Upper lobe of right lung (tissue), 1 donor: ENCODE results near the gene MYRFL. TPM values are rescaled to one million over a fixed set of nuclear protein-coding genes. Genes with fewer than 3 reads are reported as not detected.

Experiments used
- ATAC-seq: fragments of 200-7000 bp; cut with Tn5 transposase; one replicate; pipeline ENCODE4 v1.9.1; 2020; ENCODE audit warnings: mild to moderate bottlenecking, moderate library complexity
- DNase-seq: peaks from one replicate; pipeline ENCODE4 v3.0.0-alpha.2; 2020
- H3K27ac ChIP-seq: fragments of 200-600 bp; one replicate; pipeline ENCODE4 v1.8.0; 2022
- H3K27me3 ChIP-seq: fragments of 200-600 bp; one replicate; pipeline ENCODE4 v1.8.0; 2022; ENCODE audit warnings: mild to moderate bottlenecking
- H3K36me3 ChIP-seq: fragments of 200-600 bp; one replicate; pipeline ENCODE4 v1.8.0; 2022
- H3K4me1 ChIP-seq: fragments of 200-600 bp; one replicate; pipeline ENCODE4 v1.8.0; 2022
- H3K4me3 ChIP-seq: fragments of 200-600 bp; one replicate; pipeline ENCODE4 v1.8.0; 2022; ENCODE audit warnings: mild to moderate bottlenecking
- H3K9me3 ChIP-seq: fragments of 200-600 bp; one replicate; pipeline ENCODE4 v1.8.0; 2022
- intact Hi-C: fragments of 100-400 bp; cut with DNase I; formaldehyde crosslinking; loops from one replicate; pipeline ENCODE4 v1.11.0; 2022
- total RNA-seq: library from RNA; stranded (reverse); fragmentation: NEBNext Ultra II Directional; extraction: Animal tissue kit (Norgen Biotek cat#: 25700); gene quantifications from one replicate; pipeline ENCODE4 v1.2.1, GENCODE V29; 2021
- TF ChIP-seq, protein P1 (sequence below): fragments of 200-600 bp; IDR thresholded peaks from one replicate; pipeline ENCODE4 v1.8.0; 2022; ENCODE audit warnings: antibody characterized with exemption
- donor health status: DM: no; HTN: yes; CAD: no; lungs with severe emphysema.

Gene MYRFL
- total RNA-seq, 1 donor from 2014 or later, result not detected

- Histone ChIP-seq H3K9me3 (no peaks in the 10 kb centered on the region), H3K4me1 (peaks cover 2% of the 10 kb centered on the region), H3K36me3 (no peaks in the 10 kb centered on the region), H3K27me3 (no peaks in the 10 kb centered on the region), H3K4me3 (no peak overlapping the region), H3K27ac (no peak overlapping the region)
- intact Hi-C loops, result no loop called here
- TF ChIP-seq, protein P1, sequence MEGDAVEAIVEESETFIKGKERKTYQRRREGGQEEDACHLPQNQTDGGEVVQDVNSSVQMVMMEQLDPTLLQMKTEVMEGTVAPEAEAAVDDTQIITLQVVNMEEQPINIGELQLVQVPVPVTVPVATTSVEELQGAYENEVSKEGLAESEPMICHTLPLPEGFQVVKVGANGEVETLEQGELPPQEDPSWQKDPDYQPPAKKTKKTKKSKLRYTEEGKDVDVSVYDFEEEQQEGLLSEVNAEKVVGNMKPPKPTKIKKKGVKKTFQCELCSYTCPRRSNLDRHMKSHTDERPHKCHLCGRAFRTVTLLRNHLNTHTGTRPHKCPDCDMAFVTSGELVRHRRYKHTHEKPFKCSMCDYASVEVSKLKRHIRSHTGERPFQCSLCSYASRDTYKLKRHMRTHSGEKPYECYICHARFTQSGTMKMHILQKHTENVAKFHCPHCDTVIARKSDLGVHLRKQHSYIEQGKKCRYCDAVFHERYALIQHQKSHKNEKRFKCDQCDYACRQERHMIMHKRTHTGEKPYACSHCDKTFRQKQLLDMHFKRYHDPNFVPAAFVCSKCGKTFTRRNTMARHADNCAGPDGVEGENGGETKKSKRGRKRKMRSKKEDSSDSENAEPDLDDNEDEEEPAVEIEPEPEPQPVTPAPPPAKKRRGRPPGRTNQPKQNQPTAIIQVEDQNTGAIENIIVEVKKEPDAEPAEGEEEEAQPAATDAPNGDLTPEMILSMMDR, result no peak
- DNase-seq, result no peak
- no peak for ATAC-seq
Observed at GRCh38 chr12:69981881-69982475, 157.0 kb downstream of the MYRFL start.

DNA sequence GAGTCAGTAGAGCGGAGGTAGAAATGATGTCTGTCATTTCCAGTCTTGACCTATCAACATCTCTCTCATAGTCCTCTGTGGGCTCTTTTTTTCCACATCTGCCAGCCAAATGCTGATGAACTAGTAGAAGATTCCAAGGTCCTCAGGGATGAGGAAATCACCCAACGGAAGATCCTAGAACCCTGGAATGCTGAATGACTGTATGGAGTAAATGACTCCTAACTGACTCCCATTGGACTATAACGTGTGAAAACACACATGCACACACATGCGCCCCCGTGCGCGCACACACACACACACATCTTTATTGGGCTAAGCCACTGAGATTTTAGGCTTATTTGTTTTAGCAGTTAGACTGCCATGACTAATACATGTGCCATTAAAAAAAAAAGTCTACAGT is 159.2 kb downstream of the MYRFL start:
- Histone ChIP-seq H3K9me3 (no peaks in the 10 kb centered on the region), H3K4me3 (no peak overlapping the region), H3K27ac (no peak overlapping the region), H3K4me1 (peaks cover 13% of the 10 kb centered on the region), H3K36me3 (no peaks in the 10 kb centered on the region), H3K27me3 (no peaks in the 10 kb centered on the region)
- TF ChIP-seq, protein P1, result no peak
- no peak for ATAC-seq
- DNase-seq, result no peak
- intact Hi-C loops, result no loop called here

DNA sequence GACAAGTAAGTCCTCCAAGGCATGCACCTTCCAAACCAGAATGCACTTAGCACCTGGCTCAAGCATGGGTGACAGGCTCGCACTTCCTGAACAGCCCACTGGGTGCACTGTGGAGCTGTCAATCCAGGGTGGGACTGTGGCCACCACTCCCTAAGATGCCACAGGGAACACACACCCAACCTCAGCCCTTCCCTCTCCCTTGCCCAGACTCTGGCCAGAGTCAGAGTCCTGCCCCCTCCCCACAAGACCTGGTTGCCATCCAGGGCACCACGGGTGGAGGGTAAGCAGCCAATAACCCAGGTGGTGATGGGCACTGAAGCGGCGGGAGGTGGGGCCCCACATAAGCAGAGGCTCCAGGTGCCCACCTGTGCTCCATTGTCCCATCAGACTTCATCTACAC is 160.6 kb downstream of the MYRFL start:
- Histone ChIP-seq H3K4me3 (no peak overlapping the region), H3K9me3 (no peaks in the 10 kb centered on the region), H3K4me1 (peaks cover 13% of the 10 kb centered on the region), H3K36me3 (no peaks in the 10 kb centered on the region), H3K27ac (no peak overlapping the region), H3K27me3 (no peaks in the 10 kb centered on the region)
- TF ChIP-seq, protein P1, result no peak
- peak; percentile 64 for ATAC-seq
- no peak for DNase-seq
- intact Hi-C loops, result no loop called here

DNA sequence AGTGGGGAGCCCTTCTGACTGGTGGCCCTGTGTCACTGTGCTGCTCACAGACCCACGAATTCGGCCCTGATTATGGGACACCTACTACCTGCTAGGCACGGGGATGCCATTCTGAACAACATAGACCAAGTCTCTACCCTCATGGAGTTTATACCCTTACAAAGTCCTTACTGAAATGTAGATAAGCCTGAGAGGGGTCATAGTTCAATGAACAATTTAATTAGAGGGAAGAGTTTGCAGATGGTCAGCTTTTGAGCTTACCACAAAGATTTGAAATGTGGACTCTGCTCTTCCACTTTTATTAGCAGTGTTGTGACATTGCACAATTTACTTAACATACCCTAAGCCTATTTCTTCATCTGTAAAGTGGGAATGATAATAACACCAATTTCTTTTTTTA is 161.1 kb downstream of the MYRFL start:
- no peak overlapping the region for H3K27ac ChIP-seq
- TF ChIP-seq, protein P1, result no peak
- H3K27me3 ChIP-seq, result no peaks in the 10 kb centered on the region
- intact Hi-C loops, result no loop called here
- H3K9me3 ChIP-seq, result no peaks in the 10 kb centered on the region
- H3K4me1 ChIP-seq, result peaks cover 13% of the 10 kb centered on the region
- H3K4me3 ChIP-seq, result no peak overlapping the region
- no peaks in the 10 kb centered on the region for H3K36me3 ChIP-seq
- ATAC-seq, result no peak
- no peak for DNase-seq

- intact Hi-C loops, result no loop called here
- Histone ChIP-seq H3K27me3 (no peaks in the 10 kb centered on the region), H3K4me3 (no peak overlapping the region), H3K36me3 (no peaks in the 10 kb centered on the region), H3K27ac (peak overlapping the region; percentile 33), H3K4me1 (peaks cover 13% of the 10 kb centered on the region), H3K9me3 (no peaks in the 10 kb centered on the region)
- DNase-seq (no peak), ATAC-seq (peak; percentile 81)
- TF ChIP-seq, protein P1, result no peak
Observed at GRCh38 chr12:69987579-69988091, 162.6 kb downstream of the MYRFL start.
